Prostate gland (tissue), 2 donors: Measurements from ENCODE around the gene MAF.

Source experiments
- CTCF ChIP-seq, 4 experiments: fragments of 200-600 bp in 2 of 4; fragments of 450-650 bp in 2 of 4; sonication (generic) in 2 of 4; IDR thresholded peaks; 1 replicate in 3 of 4; 2 replicates in 1 of 4; pipeline ENCODE4 v1.5.1; 2016 to 2019; ENCODE audit warnings: antibody characterized with exemption in 4 of 4, mild to moderate bottlenecking in 2 of 4, moderate library complexity in 2 of 4
- POLR2AphosphoS5 ChIP-seq: sonication (generic); formaldehyde crosslinking; IDR thresholded peaks from one replicate; pipeline ENCODE4 v1.6.1; 2017; ENCODE audit warnings: antibody characterized with exemption

DNA sequence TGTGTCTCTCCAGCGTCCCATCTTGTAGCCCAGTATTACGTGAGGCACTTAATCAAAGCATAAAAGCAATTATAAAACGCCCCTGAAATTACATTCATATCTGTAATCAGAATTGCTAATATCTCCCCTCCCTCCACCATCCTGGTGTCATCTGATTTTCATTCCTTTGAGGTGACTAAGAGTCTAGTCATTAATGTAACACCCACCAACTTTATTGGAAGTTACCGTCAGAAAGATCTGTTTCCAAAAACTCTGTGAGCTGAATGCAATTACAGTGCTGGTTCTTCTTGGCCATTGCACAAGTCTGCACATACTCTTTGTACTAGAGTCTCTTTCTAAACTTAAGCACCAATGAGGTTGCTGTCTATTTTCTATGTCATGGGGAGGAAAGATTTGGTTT, 12.5 kb upstream of the MAF start:
- TF ChIP-seq CTCF (IDR thresholded peaks at IDR 0.05) = no peak
- no peak for TF ChIP-seq POLR2AphosphoS5
